ENCODE data around the gene GGCX. TPM values are rescaled to one million over a fixed set of nuclear protein-coding genes. Genes with fewer than 3 reads are reported as not detected.

GGCX gene
- polyA plus RNA-seq, 1 donor from 2014 or later: 16.1 TPM

DNA sequence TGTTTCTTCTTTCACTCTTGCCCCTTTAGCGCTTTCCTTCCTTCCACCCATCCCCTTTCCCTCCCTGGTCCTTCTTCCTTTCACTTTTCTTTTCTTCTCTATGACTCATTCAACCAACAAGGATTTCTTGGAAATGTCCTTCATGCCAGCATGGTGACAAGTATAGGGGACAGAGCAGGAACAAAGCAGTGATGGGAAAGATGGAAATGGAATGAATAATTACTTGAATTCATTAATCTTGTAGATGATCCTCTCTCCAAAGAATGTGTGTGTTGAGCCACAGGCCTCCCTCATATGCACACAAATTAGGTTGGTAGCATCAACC, 24.4 kb upstream of the GGCX start:
- Mint-ChIP-seq H3K4me1 (peaks cover 23 to 26% (median 23%) of the 10 kb centered on the region in 3 donors), H3K36me3 (peaks cover 6% of the 10 kb centered on the region), H3K27me3 (no peaks in the 10 kb centered on the region), H3K4me3 (peak overlapping the region in 3 of 4 donors; percentile 23 to 74 (median 65)), H3K9me3 (no peaks in the 10 kb centered on the region), H3K27ac (no peak overlapping the region)

DNA sequence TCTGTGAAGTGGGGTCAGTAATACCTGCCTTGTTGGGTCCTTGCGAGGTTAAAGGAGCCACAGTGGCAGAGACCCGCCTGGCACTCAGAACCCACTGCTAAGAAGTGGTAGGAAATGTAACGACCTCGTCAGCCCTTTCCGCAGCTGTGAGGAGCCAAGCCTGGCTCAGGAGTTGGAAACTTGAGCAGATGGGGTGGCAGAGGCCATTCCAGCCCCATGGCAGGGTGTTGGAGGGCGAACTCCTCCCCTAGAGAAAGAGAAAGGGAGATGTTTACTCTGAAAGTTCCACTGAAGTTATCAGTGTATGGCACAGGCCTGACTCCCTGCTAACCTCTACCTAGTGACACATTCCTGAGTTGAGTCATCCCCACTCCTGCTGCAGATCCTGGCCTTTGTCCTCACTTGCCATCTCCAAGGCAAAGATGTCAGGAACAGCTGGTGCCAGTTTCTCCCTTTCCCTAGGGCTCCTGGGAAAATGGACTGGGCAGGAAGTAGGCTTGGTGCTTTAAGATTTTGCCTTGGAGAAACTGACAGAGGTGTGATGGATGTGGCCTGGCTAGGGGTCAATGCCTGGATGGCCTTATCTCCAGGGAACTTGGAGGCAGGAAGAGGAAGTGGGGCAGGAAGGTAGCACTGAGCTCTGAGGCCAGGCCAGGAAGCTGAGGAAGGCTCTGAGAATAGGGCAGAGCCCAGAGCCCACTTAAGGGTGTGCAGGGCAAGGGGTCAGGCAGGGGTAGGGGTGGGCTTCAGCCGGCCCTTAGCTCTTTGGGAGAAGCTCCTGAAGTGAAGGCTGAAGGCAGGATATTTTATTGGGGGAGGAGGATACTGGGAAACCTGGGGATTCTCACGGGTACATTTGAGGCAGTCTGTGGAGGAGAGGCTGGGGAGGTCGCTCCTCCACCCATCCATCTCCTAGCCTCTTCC, 23.8 kb upstream of the GGCX start:
- peak overlapping the region; percentile 65 to 92 (median 88) for H3K4me3 Mint-ChIP-seq
- H3K27ac Mint-ChIP-seq: peak overlapping the region in 1 of 3 donors; percentile 36
- H3K27me3 Mint-ChIP-seq: no peaks in the 10 kb centered on the region
- H3K4me1 Mint-ChIP-seq: peaks cover 23 to 26% (median 26%) of the 10 kb centered on the region in 3 donors
- H3K36me3 Mint-ChIP-seq: peaks cover 6% of the 10 kb centered on the region
- no peaks in the 10 kb centered on the region for H3K9me3 Mint-ChIP-seq

GRCh38 chr2:85584354-85584856, 23.1 kb upstream of the GGCX start, which contains the start of gene VAMP5:
Gene VAMP5, plus strand, starts transcription at chr2:85584431. Its CDS starts 60 bp downstream, at chr2:85584491.
- Mint-ChIP-seq H3K27me3 (no peaks in the 10 kb centered on the region), H3K4me1 (peaks cover 23 to 28% (median 28%) of the 10 kb centered on the region in 3 donors), H3K4me3 (peak within 1 kb of the TSS; percentile 65 to 94 (median 88)), H3K9me3 (no peaks in the 10 kb centered on the region), H3K27ac (peak within 1 kb of the TSS; percentile 36 to 88 (median 46)), H3K36me3 (peaks cover 8% of the 10 kb centered on the region)

- H3K27ac Mint-ChIP-seq: peak overlapping the region; percentile 29 to 88 (median 46)
- H3K4me3 Mint-ChIP-seq: peak overlapping the region; percentile 65 to 94 (median 88)
- H3K4me1 Mint-ChIP-seq: peaks cover 26 to 32% (median 28%) of the 10 kb centered on the region in 3 donors
- no peaks in the 10 kb centered on the region for H3K9me3 Mint-ChIP-seq
- peaks cover 8% of the 10 kb centered on the region for H3K36me3 Mint-ChIP-seq
- no peaks in the 10 kb centered on the region for H3K27me3 Mint-ChIP-seq
Measured at GRCh38 chr2:85583667-85584353, 22.5 kb upstream of the GGCX start.

DNA sequence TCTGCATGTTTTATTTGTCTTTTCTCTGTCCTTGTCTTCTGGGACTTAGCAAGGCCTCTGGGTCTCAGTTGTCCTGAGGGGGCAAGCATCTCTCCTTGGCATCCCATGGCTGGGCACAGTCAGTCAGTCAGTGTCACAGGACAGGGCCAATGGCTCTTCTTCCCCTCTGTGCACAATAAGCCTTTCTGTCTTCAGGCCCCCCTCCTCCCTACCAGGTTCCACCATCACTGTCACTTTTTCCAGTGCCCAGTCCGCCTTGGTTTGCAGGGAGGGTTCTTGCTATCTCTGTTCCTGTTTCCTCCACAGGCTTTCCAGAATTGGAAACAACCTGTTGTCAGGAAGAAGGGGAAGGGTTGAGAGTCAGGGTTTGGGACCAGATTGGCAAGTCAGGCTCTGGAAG, 21.2 kb upstream of the GGCX start:
- no peak overlapping the region for H3K27ac Mint-ChIP-seq
- no peaks in the 10 kb centered on the region for H3K27me3 Mint-ChIP-seq
- H3K4me1 Mint-ChIP-seq: peaks cover 31 to 35% (median 34%) of the 10 kb centered on the region in 3 donors
- H3K9me3 Mint-ChIP-seq: no peaks in the 10 kb centered on the region
- peak overlapping the region in 1 of 4 donors; percentile 82 for H3K4me3 Mint-ChIP-seq
- H3K36me3 Mint-ChIP-seq: peaks cover 8% of the 10 kb centered on the region

GRCh38 chr2:85580206-85580605, 18.9 kb upstream of the GGCX start:
- Mint-ChIP-seq H3K27ac (no peak overlapping the region), H3K4me3 (peak overlapping the region in 1 of 4 donors; percentile 88), H3K4me1 (peaks cover 28 to 36% (median 31%) of the 10 kb centered on the region in 3 donors), H3K36me3 (peaks cover 8% of the 10 kb centered on the region), H3K27me3 (no peaks in the 10 kb centered on the region), H3K9me3 (no peaks in the 10 kb centered on the region)

GRCh38 chr2:85579266-85579935, 18.1 kb upstream of the GGCX start:
- peaks cover 8% of the 10 kb centered on the region for H3K36me3 Mint-ChIP-seq
- peak overlapping the region in 1 of 3 donors; percentile 57 for H3K27ac Mint-ChIP-seq
- H3K4me3 Mint-ChIP-seq: peak overlapping the region; percentile 88 to 99 (median 92)
- H3K27me3 Mint-ChIP-seq: no peaks in the 10 kb centered on the region
- H3K9me3 Mint-ChIP-seq: no peaks in the 10 kb centered on the region
- H3K4me1 Mint-ChIP-seq: peaks cover 23 to 30% (median 25%) of the 10 kb centered on the region in 3 donors

GRCh38 chr2:85578243-85579180, 17.2 kb upstream of the GGCX start:
- peak overlapping the region; percentile 88 to 99 (median 92) for H3K4me3 Mint-ChIP-seq
- H3K27ac Mint-ChIP-seq: peak overlapping the region; percentile 62 to 96 (median 95)
- peaks cover 18 to 28% (median 20%) of the 10 kb centered on the region in 3 donors for H3K4me1 Mint-ChIP-seq
- H3K36me3 Mint-ChIP-seq: peaks cover 8% of the 10 kb centered on the region
- no peaks in the 10 kb centered on the region for H3K27me3 Mint-ChIP-seq
- H3K9me3 Mint-ChIP-seq: no peaks in the 10 kb centered on the region

DNA sequence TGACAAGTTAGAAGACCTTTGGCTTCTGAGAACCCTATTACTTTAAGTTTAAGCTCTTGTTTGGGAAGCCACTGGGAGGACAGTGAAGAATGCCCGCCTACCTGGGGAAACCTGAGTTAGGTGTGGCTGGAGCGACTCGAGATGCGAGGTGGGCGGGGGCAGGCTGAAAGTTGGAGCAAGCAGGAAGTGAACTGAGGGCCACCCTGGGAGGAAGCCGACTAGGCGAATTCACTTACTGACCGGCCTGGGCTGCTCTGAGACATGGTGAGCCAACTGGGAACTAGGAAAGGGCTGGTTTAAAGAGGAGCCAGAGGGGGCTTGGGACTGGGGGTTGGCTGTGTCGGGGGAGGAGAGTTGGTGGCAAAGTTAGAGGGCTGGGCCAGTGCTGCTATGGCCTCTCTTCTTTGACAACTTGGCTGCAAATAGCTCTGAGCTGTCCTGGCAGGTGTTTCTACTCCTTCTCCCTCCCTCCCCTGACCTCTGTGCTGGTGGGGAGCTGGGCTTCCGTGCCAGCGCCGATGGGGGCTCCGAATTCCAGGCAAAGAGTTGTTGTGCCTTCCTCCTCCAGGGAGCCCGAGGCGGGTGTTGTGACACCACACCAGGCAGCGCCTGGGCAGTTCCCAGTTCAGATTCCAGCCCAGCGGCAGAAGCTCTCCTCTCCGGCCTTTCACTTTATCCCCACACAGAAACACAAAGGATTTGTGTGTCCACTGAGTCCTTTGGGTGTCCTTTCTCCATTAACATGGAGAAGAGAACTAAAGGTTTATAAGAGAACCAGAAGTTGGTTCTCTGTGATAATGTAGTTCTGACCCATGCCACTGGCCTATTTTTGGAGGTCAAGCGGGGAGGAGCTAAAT, 16.3 kb upstream of the GGCX start, which contains the start of gene VAMP8:
VAMP8 (plus strand) TSS at position 201 of the 857 bp plus-strand sequence; CDS start at position 262, 61 bp downstream.
- Mint-ChIP-seq H3K4me1 (peaks cover 16 to 26% (median 18%) of the 10 kb centered on the region in 3 donors), H3K27me3 (no peaks in the 10 kb centered on the region), H3K36me3 (peaks cover 7% of the 10 kb centered on the region), H3K27ac (peak within 1 kb of the TSS; percentile 62 to 96 (median 95)), H3K9me3 (no peaks in the 10 kb centered on the region), H3K4me3 (peak within 1 kb of the TSS; percentile 88 to 99 (median 92))

- peak overlapping the region; percentile 62 to 96 (median 95) for H3K27ac Mint-ChIP-seq
- H3K9me3 Mint-ChIP-seq: no peaks in the 10 kb centered on the region
- peak overlapping the region; percentile 88 to 99 (median 92) for H3K4me3 Mint-ChIP-seq
- H3K27me3 Mint-ChIP-seq: no peaks in the 10 kb centered on the region
- H3K4me1 Mint-ChIP-seq: peaks cover 16 to 25% (median 18%) of the 10 kb centered on the region in 3 donors
- peaks cover 6% of the 10 kb centered on the region for H3K36me3 Mint-ChIP-seq
Measured at GRCh38 chr2:85577063-85577385, 15.7 kb upstream of the GGCX start.

DNA sequence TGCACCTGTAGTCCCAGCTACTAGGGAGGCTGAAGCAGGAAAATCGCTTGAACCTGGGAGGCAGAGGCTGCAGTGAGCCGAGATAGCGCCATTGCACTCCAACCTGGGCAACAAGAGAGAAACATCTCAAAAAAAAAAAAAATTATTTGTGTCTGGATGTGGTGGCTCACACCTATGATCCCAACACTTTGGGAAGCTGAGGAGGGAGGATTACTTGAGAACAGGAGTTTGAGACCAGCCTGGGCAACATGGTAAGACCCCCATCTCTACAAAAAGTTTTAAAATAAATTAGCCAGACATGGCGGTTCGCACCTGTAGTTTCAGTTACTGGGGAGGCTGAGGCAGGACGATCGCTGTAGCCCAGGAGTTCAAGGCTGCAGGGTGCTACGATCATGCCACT, 14.4 kb upstream of the GGCX start:
- H3K4me1 Mint-ChIP-seq: peaks cover 15 to 20% (median 18%) of the 10 kb centered on the region in 3 donors
- no peak overlapping the region for H3K27ac Mint-ChIP-seq
- no peaks in the 10 kb centered on the region for H3K27me3 Mint-ChIP-seq
- H3K36me3 Mint-ChIP-seq: peaks cover 2% of the 10 kb centered on the region
- no peaks in the 10 kb centered on the region for H3K9me3 Mint-ChIP-seq
- H3K4me3 Mint-ChIP-seq: peak overlapping the region in 1 of 4 donors; percentile 88

- H3K9me3 Mint-ChIP-seq: no peaks in the 10 kb centered on the region
- H3K4me1 Mint-ChIP-seq: peaks cover 7 to 12% (median 9%) of the 10 kb centered on the region in 3 donors
- H3K4me3 Mint-ChIP-seq: no peak overlapping the region
- peaks cover 2% of the 10 kb centered on the region for H3K36me3 Mint-ChIP-seq
- peak overlapping the region in 1 of 3 donors; percentile 5 for H3K27ac Mint-ChIP-seq
- peaks cover 1% of the 10 kb centered on the region for H3K27me3 Mint-ChIP-seq
Measured at GRCh38 chr2:85566265-85566664, 5.0 kb upstream of the GGCX start.

- peak overlapping the region in 3 of 4 donors; percentile 41 to 67 (median 52) for H3K4me3 Mint-ChIP-seq
- H3K27me3 Mint-ChIP-seq: no peaks in the 10 kb centered on the region
- H3K27ac Mint-ChIP-seq: peak overlapping the region; percentile 14 to 42 (median 18)
- H3K36me3 Mint-ChIP-seq: peaks cover 2% of the 10 kb centered on the region
- H3K9me3 Mint-ChIP-seq: no peaks in the 10 kb centered on the region
- H3K4me1 Mint-ChIP-seq: peaks cover 17 to 22% (median 19%) of the 10 kb centered on the region in 3 donors
Measured at GRCh38 chr2:85564144-85564563, 2.9 kb upstream of the GGCX start.

All from IgD-negative memory B cell (primary cell).